Bronchial epithelial cell (primary cell): ENCODE measurements around the gene FBLN2. TPM values are rescaled to one million over a fixed set of nuclear protein-coding genes. Genes with fewer than 3 reads are reported as not detected.

Source experiments
- DNase-seq: peaks from one replicate; pipeline ENCODE4 v3.0.0-alpha.2; 2010; ENCODE audit warnings: low read depth
- FAIRE-seq: peaks from 2 replicates; lab custom pipeline; 2011; peaks lifted over from hg19 to GRCh38; lab: Jason Lieb, UNC
- H3K27me3 ChIP-seq: 2 replicates; pipeline ENCODE4 v1.5.1; 2011; ENCODE audit warnings: low read length; ENCODE audit not compliant: control insufficient read depth, insufficient read depth
- H3K36me3 ChIP-seq: 2 replicates; pipeline ENCODE4 v1.5.1; 2011; ENCODE audit warnings: low read length; ENCODE audit not compliant: control insufficient read depth, insufficient read depth
- H3K4me3 ChIP-seq: 2 replicates; pipeline ENCODE4 v1.5.1; 2011; ENCODE audit warnings: mild to moderate bottlenecking, low read depth, low read length, control low read depth
- CTCF ChIP-seq: IDR thresholded peaks from 2 replicates; pipeline ENCODE4 v1.5.1; 2011; ENCODE audit warnings: mild to moderate bottlenecking, moderate library complexity, low read length, control low read depth, inconsistent platforms; ENCODE audit not compliant: insufficient read depth, severe bottlenecking
- total RNA-seq: library from RNA; depleted of rRNA; stranded (reverse); fragments of >200 nt; gene quantifications from 2 replicates; pipeline ENCODE4 v1.2.1, GENCODE V29; 2014

FBLN2 gene
- total RNA-seq, 1 donor from 2014 or later = 4.7 TPM

- FAIRE-seq = peak; percentile 98
Observed at GRCh38 chr3:13623101-13623654, 74.3 kb downstream of the FBLN2 start.

GRCh38 chr3:13624021-13624420 lies 75.1 kb downstream of the FBLN2 start:
- no peak overlapping the region for H3K4me3 ChIP-seq
- DNase-seq (no peak), FAIRE-seq (no peak)
- TF ChIP-seq CTCF = no peak
- no peaks in the 10 kb centered on the region for H3K36me3 ChIP-seq
- H3K27me3 ChIP-seq = no peaks in the 10 kb centered on the region

More at GRCh38 chr3:13623101-13623654, 74.3 kb downstream of the FBLN2 start:
- no peaks in the 10 kb centered on the region for H3K27me3 ChIP-seq
- no peaks in the 10 kb centered on the region for H3K36me3 ChIP-seq
- DNase-seq = peak; percentile 98
- H3K4me3 ChIP-seq = no peak overlapping the region
- TF ChIP-seq CTCF = peak; percentile 13

GRCh38 chr3:13624671-13625125 lies 75.8 kb downstream of the FBLN2 start:
- FAIRE-seq (no peak), DNase-seq (no peak)
- TF ChIP-seq CTCF = no peak
- H3K4me3 ChIP-seq = no peak overlapping the region
- H3K27me3 ChIP-seq = no peaks in the 10 kb centered on the region
- no peaks in the 10 kb centered on the region for H3K36me3 ChIP-seq

- TF ChIP-seq CTCF = no peak
- no peak for FAIRE-seq
- no peaks in the 10 kb centered on the region for H3K27me3 ChIP-seq
- no peak overlapping the region for H3K4me3 ChIP-seq
- H3K36me3 ChIP-seq = no peaks in the 10 kb centered on the region
- DNase-seq = no peak
Observed at GRCh38 chr3:13626396-13626795, 77.5 kb downstream of the FBLN2 start.

GRCh38 chr3:13626915-13627460 lies 78.1 kb downstream of the FBLN2 start:
- no peak for TF ChIP-seq CTCF
- no peak for FAIRE-seq

More at GRCh38 chr3:13626915-13627460, 78.1 kb downstream of the FBLN2 start:
- H3K36me3 ChIP-seq = no peaks in the 10 kb centered on the region
- no peak for DNase-seq
- H3K27me3 ChIP-seq = no peaks in the 10 kb centered on the region
- no peak overlapping the region for H3K4me3 ChIP-seq
